ENCODE data around the gene TEKTIP1.

The TEKTIP1 gene

DNA sequence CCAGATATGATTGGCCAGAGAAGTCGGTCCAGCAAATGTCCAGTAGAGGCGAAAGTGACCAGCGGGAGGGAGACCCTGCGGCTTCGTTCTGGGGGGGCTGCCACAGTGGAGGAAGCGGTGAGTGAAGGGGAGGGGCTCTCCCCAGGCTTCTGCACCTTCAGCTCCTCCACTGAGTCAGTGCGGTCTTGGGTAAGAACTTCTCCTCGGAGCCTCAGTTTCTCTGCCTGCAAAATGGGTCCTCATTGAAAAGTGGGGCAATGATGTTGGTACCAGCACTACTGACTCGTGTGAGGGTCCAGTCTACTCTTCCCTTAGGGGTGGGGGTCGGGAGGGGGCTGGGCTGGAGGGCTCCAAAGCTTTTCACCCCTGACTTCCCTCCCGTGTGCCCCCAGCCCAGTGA is 50.5 kb downstream of the TEKTIP1 start:
- H3K4me1 ChIP-seq (ENCODE audit: control insufficient read depth, low read depth, low read length) = no peaks in the 10 kb centered on the region
- no peaks in the 10 kb centered on the region for H3K9me3 ChIP-seq (ENCODE audit: control insufficient read depth, low read depth, low read length)
- H3K4me3 ChIP-seq (ENCODE audit: low read length) = no peak overlapping the region
- no peak overlapping the region for H3K27ac ChIP-seq (ENCODE audit: low read length)
- no peaks in the 10 kb centered on the region for H3K36me3 ChIP-seq (ENCODE audit: control insufficient read depth, low read depth, low read length)
- H3K9ac ChIP-seq (ENCODE audit: low read length) = no peak overlapping the region
- peaks cover 30% of the 10 kb centered on the region for H3K27me3 ChIP-seq (ENCODE audit: control insufficient read depth, insufficient read depth, low read length)

DNA sequence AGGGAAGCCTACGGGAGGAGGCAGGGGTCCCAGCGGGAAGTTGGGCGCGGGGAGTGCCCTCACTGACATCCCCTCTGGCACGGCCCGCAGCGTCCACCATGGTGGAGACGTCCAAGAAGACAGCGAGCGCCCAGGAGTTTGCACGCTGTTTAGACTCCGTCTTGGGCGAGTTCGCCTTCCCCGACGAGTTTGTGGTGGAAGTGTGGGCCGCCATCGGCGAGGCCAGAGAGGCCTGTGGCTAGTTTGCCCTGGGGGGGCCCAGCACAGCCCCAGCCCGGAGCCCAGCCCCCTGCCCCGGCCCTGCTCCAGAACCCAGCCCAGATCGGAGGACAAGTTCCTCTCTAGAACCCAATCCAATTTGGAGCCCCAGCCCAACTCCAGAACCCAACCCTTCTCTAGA is 51.0 kb downstream of the TEKTIP1 start:
- Histone ChIP-seq H3K4me1 (ENCODE audit: control insufficient read depth, low read depth, low read length) (no peaks in the 10 kb centered on the region), H3K9ac (ENCODE audit: low read length) (no peak overlapping the region), H3K27me3 (ENCODE audit: control insufficient read depth, insufficient read depth, low read length) (peaks cover 28% of the 10 kb centered on the region), H3K36me3 (ENCODE audit: control insufficient read depth, low read depth, low read length) (no peaks in the 10 kb centered on the region), H3K9me3 (ENCODE audit: control insufficient read depth, low read depth, low read length) (no peaks in the 10 kb centered on the region), H3K4me3 (ENCODE audit: low read length) (no peak overlapping the region), H3K27ac (ENCODE audit: low read length) (no peak overlapping the region)

DNA sequence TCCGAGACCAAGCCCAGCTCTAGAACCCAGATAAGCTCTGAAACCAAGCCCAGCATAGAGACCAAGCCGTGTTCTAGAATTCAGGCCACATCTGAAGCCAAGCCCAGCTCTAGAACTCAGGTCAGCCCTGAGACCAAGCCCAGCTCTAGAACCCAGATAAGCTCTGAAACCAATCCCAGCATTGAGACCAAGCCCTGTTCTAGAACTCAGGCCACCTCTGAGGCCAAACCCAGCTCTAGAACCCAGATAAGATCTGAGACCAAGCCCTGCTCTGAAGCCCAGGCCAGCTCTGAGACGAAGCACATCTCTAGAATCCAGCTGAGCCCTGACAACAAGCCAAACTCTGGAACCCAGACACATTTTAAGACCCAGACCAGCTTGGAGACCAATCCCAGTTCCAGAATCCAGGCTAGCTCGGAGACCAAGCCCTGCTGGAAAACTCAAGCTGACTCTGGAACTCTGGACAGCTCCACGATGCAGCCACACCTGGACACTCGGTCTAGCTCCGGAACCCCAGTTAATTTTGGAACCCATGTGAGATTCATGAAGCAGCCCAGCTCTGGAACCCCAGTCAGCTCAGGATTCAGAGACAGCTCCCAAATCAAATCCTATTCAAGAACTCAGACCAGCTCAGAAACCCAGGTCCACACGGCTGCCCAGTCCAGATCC is 52.2 kb downstream of the TEKTIP1 start:
- Histone ChIP-seq H3K4me1 (ENCODE audit: control insufficient read depth, low read depth, low read length) (no peaks in the 10 kb centered on the region), H3K4me3 (ENCODE audit: low read length) (no peak overlapping the region), H3K27ac (ENCODE audit: low read length) (no peak overlapping the region), H3K27me3 (ENCODE audit: control insufficient read depth, insufficient read depth, low read length) (peaks cover 17% of the 10 kb centered on the region), H3K9me3 (ENCODE audit: control insufficient read depth, low read depth, low read length) (no peaks in the 10 kb centered on the region), H3K9ac (ENCODE audit: low read length) (no peak overlapping the region), H3K36me3 (ENCODE audit: control insufficient read depth, low read depth, low read length) (no peaks in the 10 kb centered on the region)

DNA sequence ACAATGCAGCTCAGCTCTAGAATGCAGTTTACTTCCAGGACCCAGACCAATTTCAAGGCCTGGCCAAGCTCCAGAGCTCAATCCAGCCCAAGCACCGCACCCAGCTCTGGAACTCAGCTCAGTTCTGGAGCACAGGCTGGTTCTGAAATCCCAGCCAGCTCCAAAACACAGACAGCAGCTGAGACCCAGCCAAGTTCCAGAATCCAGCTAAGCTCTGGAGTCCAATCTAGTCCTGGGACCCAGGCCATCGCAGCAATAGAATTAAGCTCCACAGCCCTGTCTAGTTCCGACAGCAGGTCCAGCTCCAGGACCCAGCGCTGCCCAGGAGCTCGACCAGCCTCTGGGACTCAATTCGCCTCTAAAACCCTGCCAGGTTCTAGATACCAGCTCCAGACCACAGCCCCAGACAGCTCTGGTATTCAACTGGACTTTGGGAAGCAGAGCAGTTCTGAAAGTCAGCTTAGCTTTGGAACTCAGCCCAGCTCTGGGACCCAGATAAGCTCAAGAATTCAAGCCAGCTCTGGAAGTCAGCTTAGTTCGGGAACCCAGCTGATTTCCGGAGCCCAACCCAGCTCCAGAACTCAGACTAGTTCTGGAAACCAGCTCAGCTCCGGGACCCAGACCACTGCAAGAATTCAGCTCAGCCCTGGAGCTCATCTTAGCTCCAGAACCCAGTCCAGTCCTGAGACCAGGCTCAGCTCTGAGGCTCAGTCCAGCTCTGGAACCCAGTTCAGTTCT is 53.1 kb downstream of the TEKTIP1 start:
- no peaks in the 10 kb centered on the region for H3K36me3 ChIP-seq (ENCODE audit: control insufficient read depth, low read depth, low read length)
- no peaks in the 10 kb centered on the region for H3K4me1 ChIP-seq (ENCODE audit: control insufficient read depth, low read depth, low read length)
- peaks cover 8% of the 10 kb centered on the region for H3K27me3 ChIP-seq (ENCODE audit: control insufficient read depth, insufficient read depth, low read length)
- no peak overlapping the region for H3K4me3 ChIP-seq (ENCODE audit: low read length)
- no peak overlapping the region for H3K9ac ChIP-seq (ENCODE audit: low read length)
- H3K27ac ChIP-seq (ENCODE audit: low read length) = no peak overlapping the region
- H3K9me3 ChIP-seq (ENCODE audit: control insufficient read depth, low read depth, low read length) = no peaks in the 10 kb centered on the region

DNA sequence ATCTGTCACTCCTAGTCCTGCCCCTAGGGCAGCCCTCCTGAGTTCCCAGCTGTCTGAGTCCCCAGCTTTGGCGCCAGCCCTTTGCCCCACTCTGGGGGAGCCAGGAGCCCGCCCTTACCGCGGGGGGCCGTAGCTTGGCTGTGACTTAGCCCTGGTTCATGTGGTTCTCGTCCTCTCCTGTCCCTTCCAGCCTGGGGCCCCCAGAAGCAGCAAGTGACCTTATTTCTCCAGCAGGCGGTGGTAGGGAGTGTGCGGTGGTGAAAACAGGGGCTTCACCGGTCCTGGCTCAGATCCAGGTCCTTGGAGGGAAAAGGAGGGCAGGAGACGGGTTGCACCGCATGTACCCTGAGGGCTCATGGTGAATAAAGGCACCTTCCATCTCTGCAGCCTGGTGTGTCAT is 54.2 kb downstream of the TEKTIP1 start:
- Histone ChIP-seq H3K36me3 (ENCODE audit: control insufficient read depth, low read depth, low read length) (no peaks in the 10 kb centered on the region), H3K4me3 (ENCODE audit: low read length) (no peak overlapping the region), H3K9ac (ENCODE audit: low read length) (no peak overlapping the region), H3K27ac (ENCODE audit: low read length) (no peak overlapping the region), H3K9me3 (ENCODE audit: control insufficient read depth, low read depth, low read length) (no peaks in the 10 kb centered on the region), H3K4me1 (ENCODE audit: control insufficient read depth, low read depth, low read length) (no peaks in the 10 kb centered on the region), H3K27me3 (ENCODE audit: control insufficient read depth, insufficient read depth, low read length) (peaks cover 4% of the 10 kb centered on the region)
